Central memory CD4-positive, alpha-beta T cell (primary cell): ENCODE measurements around the gene TMCC3.
"Not testable (repeated sequence)": the region's sequence is repeated elsewhere in the genome, so short reads cannot be mapped to it uniquely, and the experiment has no call there.

Experiments
- DNase-seq: peaks from one replicate; pipeline ENCODE4 v3.0.0; 2022

TMCC3 gene

GRCh38 chr12:94596596-94596995 is 53.8 kb downstream of the TMCC3 start:
- DNase-seq = no peak

- no peak for DNase-seq
Observed at GRCh38 chr12:94595152-94595551, 55.2 kb downstream of the TMCC3 start.

- DNase-seq = no peak
Observed at GRCh38 chr12:94594443-94594825, 55.9 kb downstream of the TMCC3 start.

- no peak for DNase-seq
Observed at GRCh38 chr12:94593822-94594442, 56.4 kb downstream of the TMCC3 start.

GRCh38 chr12:94592723-94593122 is 57.6 kb downstream of the TMCC3 start:
- not testable (repeated sequence) for DNase-seq

GRCh38 chr12:94592080-94592479 is 58.3 kb downstream of the TMCC3 start:
- no peak for DNase-seq

- no peak for DNase-seq
Observed at GRCh38 chr12:94590428-94590827, 59.9 kb downstream of the TMCC3 start.

- no peak for DNase-seq
Observed at GRCh38 chr12:94589591-94590001, 60.8 kb downstream of the TMCC3 start.

GRCh38 chr12:94588346-94588745 is 62.0 kb downstream of the TMCC3 start:
- DNase-seq = no peak

GRCh38 chr12:94587266-94588241 is 62.8 kb downstream of the TMCC3 start:
- DNase-seq = no peak

- DNase-seq = no peak
Observed at GRCh38 chr12:94586589-94587259, 63.6 kb downstream of the TMCC3 start.

- no peak for DNase-seq
Observed at GRCh38 chr12:94585626-94586025, 64.7 kb downstream of the TMCC3 start.

GRCh38 chr12:94584377-94584776 is 66.0 kb downstream of the TMCC3 start:
- DNase-seq = no peak

- DNase-seq = no peak
Observed at GRCh38 chr12:94582591-94582990, 67.8 kb downstream of the TMCC3 start.

GRCh38 chr12:94575645-94576403 is 74.5 kb downstream of the TMCC3 start:
- DNase-seq = no peak

- DNase-seq = no peak
Observed at GRCh38 chr12:94575024-94575423, 75.3 kb downstream of the TMCC3 start.

- DNase-seq = no peak
Observed at GRCh38 chr12:94571556-94571955, 78.8 kb downstream of the TMCC3 start.

GRCh38 chr12:94570161-94570560 is 80.2 kb downstream of the TMCC3 start:
- DNase-seq = no peak

- DNase-seq = no peak
Observed at GRCh38 chr12:94567761-94568160, 82.6 kb downstream of the TMCC3 start.

- DNase-seq = no peak
Observed at GRCh38 chr12:94566345-94566744, 84.0 kb downstream of the TMCC3 start.

GRCh38 chr12:94565683-94566082 is 84.7 kb downstream of the TMCC3 start:
- no peak for DNase-seq

- DNase-seq = no peak
Observed at GRCh38 chr12:94563286-94563685, 87.1 kb downstream of the TMCC3 start.

GRCh38 chr12:94561943-94562411 is 88.4 kb downstream of the TMCC3 start:
- no peak for DNase-seq
